B cell (primary cell): ENCODE measurements around the gene MMP1.

Source experiments
- CTCF ChIP-seq: fragments of 200-600 bp; IDR thresholded peaks from one replicate; pipeline ENCODE4 v1.8.0; 2022; ENCODE audit warnings: antibody characterized with exemption, mild to moderate bottlenecking
- EZH2 ChIP-seq: IDR thresholded peaks from 2 replicates; pipeline ENCODE4 v1.6.1; 2012; ENCODE audit warnings: borderline replicate concordance, low read depth, mild to moderate bottlenecking, moderate library complexity, low read length; ENCODE audit not compliant: insufficient read depth, poor library complexity, severe bottlenecking

GRCh38 chr11:102829316-102830000 is 31.5 kb upstream of the MMP1 start:
- no peak for TF ChIP-seq CTCF
- TF ChIP-seq EZH2: no peak
